HEK293 (cell line): ENCODE results near the gene TCF21.

Source experiments
- CTCF ChIA-PET: fragments of 350-600 bp; formaldehyde crosslinking; extraction: SDS; loops from one replicate; lab custom pipeline; 2021; ENCODE audit warnings: antibody characterized with exemption; lab: Yijun Ruan, JAX
- POLR2A ChIA-PET: fragments of 300-600 bp; formaldehyde crosslinking; extraction: SDS; loops from one replicate; lab custom pipeline; 2020; ENCODE audit warnings: antibody characterized with exemption, inconsistent platforms; lab: Yijun Ruan, JAX
- H3K27ac ChIP-seq: fragments of 200-500 bp; sonication (Bioruptor generic); 2 replicates; pipeline ENCODE4 v1.5.1; 2014; ENCODE audit warnings: low read depth, low read length, control low read depth, inconsistent platforms; ENCODE audit errors: extremely low read depth
- H3K36me3 ChIP-seq, 2 experiments: fragments of 200-500 bp in 1 of 2; sonication (Bioruptor generic) in 1 of 2; 1 replicate in 1 of 2; 2 replicates in 1 of 2; pipeline ENCODE4 v1.5.1; 2014 to 2017; ENCODE audit warnings: inconsistent platforms in 2 of 2, low read length in 2 of 2; ENCODE audit not compliant: control insufficient read depth in 2 of 2, insufficient read depth in 1 of 2
- H3K4me1 ChIP-seq: fragments of 200-500 bp; sonication (Bioruptor generic); 2 replicates; pipeline ENCODE4 v1.5.1; 2014; ENCODE audit warnings: mild to moderate bottlenecking, low read length, inconsistent platforms; ENCODE audit not compliant: control insufficient read depth, insufficient read depth
- H3K4me3 ChIP-seq: 2 replicates; pipeline ENCODE4 v1.5.1; 2011; ENCODE audit warnings: low read depth, mild to moderate bottlenecking, control low read depth, low read length, moderate library complexity
- H3K9me3 ChIP-seq: fragments of 200-500 bp; sonication (Bioruptor generic); 2 replicates; pipeline ENCODE4 v1.5.1; 2014; ENCODE audit warnings: low read depth, low read length, inconsistent platforms; ENCODE audit not compliant: control insufficient read depth, insufficient read depth
- BCL11B ChIP-seq: fragments of 450-650 bp; formaldehyde crosslinking; IDR thresholded peaks from 2 replicates; pipeline ENCODE4 v1.5.1; 2016; ENCODE audit warnings: low read depth, missing biosample characterization, missing genetic modification characterization
- KLF1 ChIP-seq: fragments of 450-650 bp; formaldehyde crosslinking; IDR thresholded peaks from 2 replicates; pipeline ENCODE4 v1.5.1; 2016; ENCODE audit warnings: missing biosample characterization, missing genetic modification characterization
- PBX3 ChIP-seq: sonication (generic); formaldehyde crosslinking; IDR thresholded peaks from 2 replicates; pipeline ENCODE4 v1.8.1; 2022; ENCODE audit warnings: mild to moderate bottlenecking, moderate library complexity, missing genetic modification reagents
- PRDM6 ChIP-seq: fragments of 450-650 bp; formaldehyde crosslinking; IDR thresholded peaks from 2 replicates; pipeline ENCODE4 v1.5.1; 2017; ENCODE audit warnings: missing biosample characterization, missing genetic modification characterization
- SP2 ChIP-seq: fragments of 450-650 bp; formaldehyde crosslinking; IDR thresholded peaks from 2 replicates; pipeline ENCODE4 v1.5.1; 2016; ENCODE audit warnings: missing biosample characterization, missing genetic modification characterization
- SP3 ChIP-seq: fragments of 450-650 bp; formaldehyde crosslinking; IDR thresholded peaks from 2 replicates; pipeline ENCODE4 v1.5.1; 2016; ENCODE audit warnings: missing biosample characterization, missing genetic modification characterization
- YY1 ChIP-seq: fragments of 450-650 bp; formaldehyde crosslinking; IDR thresholded peaks from 2 replicates; pipeline ENCODE4 v1.5.1; 2018; ENCODE audit warnings: missing biosample characterization, missing genetic modification characterization
- ZBTB20 ChIP-seq: fragments of 450-650 bp; formaldehyde crosslinking; IDR thresholded peaks from 2 replicates; pipeline ENCODE4 v1.5.1; 2016; ENCODE audit warnings: missing biosample characterization, missing genetic modification characterization
- ZNF121 ChIP-seq: fragments of 450-650 bp; formaldehyde crosslinking; IDR thresholded peaks from 2 replicates; pipeline ENCODE4 v1.5.1; 2016; ENCODE audit warnings: missing biosample characterization, missing genetic modification characterization
- ZNF138 ChIP-seq: fragments of 450-650 bp; formaldehyde crosslinking; IDR thresholded peaks from 2 replicates; pipeline ENCODE4 v1.5.1; 2016; ENCODE audit warnings: missing biosample characterization, missing genetic modification characterization, borderline replicate concordance
- ZNF140 ChIP-seq: fragments of 450-650 bp; formaldehyde crosslinking; IDR thresholded peaks from 2 replicates; pipeline ENCODE4 v1.5.1; 2016; ENCODE audit warnings: missing biosample characterization, missing genetic modification characterization
- ZNF157 ChIP-seq: fragments of 450-650 bp; formaldehyde crosslinking; IDR thresholded peaks from 2 replicates; pipeline ENCODE4 v1.5.1; 2016; ENCODE audit warnings: missing biosample characterization, missing genetic modification characterization
- ZNF280D ChIP-seq: fragments of 450-650 bp; formaldehyde crosslinking; IDR thresholded peaks from 2 replicates; pipeline ENCODE4 v1.5.1; 2016; ENCODE audit warnings: missing biosample characterization, missing genetic modification characterization
- ZNF302 ChIP-seq: fragments of 450-650 bp; formaldehyde crosslinking; IDR thresholded peaks from 2 replicates; pipeline ENCODE4 v1.5.1; 2016; ENCODE audit warnings: missing biosample characterization, missing genetic modification characterization, low read depth
- ZNF48 ChIP-seq: fragments of 450-650 bp; formaldehyde crosslinking; IDR thresholded peaks from 2 replicates; pipeline ENCODE4 v1.5.1; 2016; ENCODE audit warnings: missing biosample characterization, missing genetic modification characterization
- ZNF530 ChIP-seq: fragments of 450-650 bp; formaldehyde crosslinking; IDR thresholded peaks from 2 replicates; pipeline ENCODE4 v1.5.1; 2016; ENCODE audit warnings: low read depth, missing biosample characterization, missing genetic modification characterization
- ZNF555 ChIP-seq: fragments of 450-650 bp; formaldehyde crosslinking; conservative IDR thresholded peaks from 2 replicates; pipeline ENCODE4 v1.5.1; 2017; ENCODE audit warnings: missing biosample characterization, mild to moderate bottlenecking, missing genetic modification characterization, inconsistent platforms
- ZNF692 ChIP-seq: fragments of 450-650 bp; formaldehyde crosslinking; IDR thresholded peaks from 2 replicates; pipeline ENCODE4 v1.5.1; 2016; ENCODE audit warnings: missing biosample characterization, missing genetic modification characterization
- ZNF707 ChIP-seq: fragments of 450-650 bp; formaldehyde crosslinking; IDR thresholded peaks from 2 replicates; pipeline ENCODE4 v1.5.1; 2016; ENCODE audit warnings: missing biosample characterization, missing genetic modification characterization
- ZNF768 ChIP-seq: fragments of 450-650 bp; formaldehyde crosslinking; IDR thresholded peaks from 2 replicates; pipeline ENCODE4 v1.5.1; 2018; ENCODE audit warnings: missing biosample characterization, mild to moderate bottlenecking, missing genetic modification characterization
- ZSCAN18 ChIP-seq: fragments of 450-650 bp; formaldehyde crosslinking; IDR thresholded peaks from 2 replicates; pipeline ENCODE4 v1.5.1; 2016; ENCODE audit warnings: missing biosample characterization, missing genetic modification characterization
- TF ChIP-seq, protein P1 (sequence below): fragments of 450-650 bp; formaldehyde crosslinking; IDR thresholded peaks from 2 replicates; pipeline ENCODE4 v1.5.1; 2016; ENCODE audit warnings: missing biosample characterization, missing genetic modification characterization
- TF ChIP-seq, protein P2 (sequence below): fragments of 450-650 bp; formaldehyde crosslinking; IDR thresholded peaks from 2 replicates; pipeline ENCODE4 v1.5.1; 2016; ENCODE audit warnings: missing biosample characterization, missing genetic modification characterization
- TF ChIP-seq, protein P3 (sequence below): fragments of 450-650 bp; formaldehyde crosslinking; IDR thresholded peaks from 2 replicates; pipeline ENCODE4 v1.5.1; 2016; ENCODE audit warnings: missing biosample characterization, missing genetic modification characterization

The TCF21 gene

GRCh38 chr6:133891149-133891926, 2.4 kb downstream of the TCF21 start:
- H3K4me3 ChIP-seq = peak overlapping the region; percentile 45
- peak overlapping the region; percentile 68; the same call in 1 of the 2 replicates for H3K27ac ChIP-seq
- ChIA-PET CTCF (interaction anchor here (0.6 to 1.4 kb wide), 7 partner anchors 10 to 54 kb away, joined by 3 to 5 read pairs (median 4); no protein-coding TSS in a partner anchor), POLR2A (no interaction called here)
- peaks cover 30% of the 10 kb centered on the region for H3K4me1 ChIP-seq
- no peaks in the 10 kb centered on the region for H3K36me3 ChIP-seq
- no peaks in the 10 kb centered on the region for H3K9me3 ChIP-seq
- TF ChIP-seq BCL11B (tag by site-specific recombination) (no peak), ZNF157 (tag by site-specific recombination) (no peak), ZNF280D (tag by site-specific recombination) (no peak), ZNF140 (tag by site-specific recombination) (no peak), ZBTB20 (tag by site-specific recombination) (peak; percentile 35; the same call in 1 of the 2 replicates), SP2 (tag by site-specific recombination) (no peak), ZSCAN18 (tag by site-specific recombination) (no peak), KLF1 (tag by site-specific recombination) (0 out of 2 replicates have a peak, but pooled peaks have one; percentile 17), SP3 (peak; percentile 20; the same call in 1 of the 2 replicates), ZNF302 (tag by site-specific recombination) (no peak), YY1 (tag by site-specific recombination) (no peak), PRDM6 (tag by site-specific recombination) (no peak), ZNF707 (tag by site-specific recombination) (no peak), ZNF768 (tag by site-specific recombination) (no peak), ZNF555 (tag by site-specific recombination) (no peak), ZNF530 (no peak), ZNF48 (tag by site-specific recombination) (no peak), ZNF138 (tag by site-specific recombination) (no peak), ZNF692 (tag by site-specific recombination) (no peak), PBX3 (CRISPR knock-in tag) (no peak), ZNF121 (no peak)
- TF ChIP-seq, protein P1, sequence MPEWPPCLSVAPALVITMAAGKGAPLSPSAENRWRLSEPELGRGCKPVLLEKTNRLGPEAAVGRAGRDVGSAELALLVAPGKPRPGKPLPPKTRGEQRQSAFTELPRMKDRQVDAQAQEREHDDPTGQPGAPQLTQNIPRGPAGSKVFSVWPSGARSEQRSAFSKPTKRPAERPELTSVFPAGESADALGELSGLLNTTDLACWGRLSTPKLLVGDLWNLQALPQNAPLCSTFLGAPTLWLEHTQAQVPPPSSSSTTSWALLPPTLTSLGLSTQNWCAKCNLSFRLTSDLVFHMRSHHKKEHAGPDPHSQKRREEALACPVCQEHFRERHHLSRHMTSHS (tag by site-specific recombination) = no peak
- TF ChIP-seq, protein P2, sequence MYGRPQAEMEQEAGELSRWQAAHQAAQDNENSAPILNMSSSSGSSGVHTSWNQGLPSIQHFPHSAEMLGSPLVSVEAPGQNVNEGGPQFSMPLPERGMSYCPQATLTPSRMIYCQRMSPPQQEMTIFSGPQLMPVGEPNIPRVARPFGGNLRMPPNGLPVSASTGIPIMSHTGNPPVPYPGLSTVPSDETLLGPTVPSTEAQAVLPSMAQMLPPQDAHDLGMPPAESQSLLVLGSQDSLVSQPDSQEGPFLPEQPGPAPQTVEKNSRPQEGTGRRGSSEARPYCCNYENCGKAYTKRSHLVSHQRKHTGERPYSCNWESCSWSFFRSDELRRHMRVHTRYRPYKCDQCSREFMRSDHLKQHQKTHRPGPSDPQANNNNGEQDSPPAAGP = no peak
- TF ChIP-seq, protein P3, sequence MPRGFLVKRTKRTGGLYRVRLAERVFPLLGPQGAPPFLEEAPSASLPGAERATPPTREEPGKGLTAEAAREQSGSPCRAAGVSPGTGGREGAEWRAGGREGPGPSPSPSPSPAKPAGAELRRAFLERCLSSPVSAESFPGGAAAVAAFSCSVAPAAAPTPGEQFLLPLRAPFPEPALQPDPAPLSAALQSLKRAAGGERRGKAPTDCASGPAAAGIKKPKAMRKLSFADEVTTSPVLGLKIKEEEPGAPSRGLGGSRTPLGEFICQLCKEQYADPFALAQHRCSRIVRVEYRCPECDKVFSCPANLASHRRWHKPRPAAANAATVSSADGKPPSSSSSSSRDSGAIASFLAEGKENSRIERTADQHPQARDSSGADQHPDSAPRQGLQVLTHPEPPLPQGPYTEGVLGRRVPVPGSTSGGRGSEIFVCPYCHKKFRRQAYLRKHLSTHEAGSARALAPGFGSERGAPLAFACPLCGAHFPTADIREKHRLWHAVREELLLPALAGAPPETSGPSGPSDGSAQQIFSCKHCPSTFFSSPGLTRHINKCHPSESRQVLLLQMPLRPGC = no peak
